GM21360 (cell line): Measurements from ENCODE around the gene TRIM54.

Source experiments
- ATAC-seq: cut with Tn5 transposase; IDR thresholded peaks from one replicate; pipeline ENCODE4 v1.9.1; 2021; ENCODE audit warnings: mild to moderate bottlenecking, moderate library complexity; ENCODE audit not compliant: unreplicated experiment

Gene TRIM54, protein sequence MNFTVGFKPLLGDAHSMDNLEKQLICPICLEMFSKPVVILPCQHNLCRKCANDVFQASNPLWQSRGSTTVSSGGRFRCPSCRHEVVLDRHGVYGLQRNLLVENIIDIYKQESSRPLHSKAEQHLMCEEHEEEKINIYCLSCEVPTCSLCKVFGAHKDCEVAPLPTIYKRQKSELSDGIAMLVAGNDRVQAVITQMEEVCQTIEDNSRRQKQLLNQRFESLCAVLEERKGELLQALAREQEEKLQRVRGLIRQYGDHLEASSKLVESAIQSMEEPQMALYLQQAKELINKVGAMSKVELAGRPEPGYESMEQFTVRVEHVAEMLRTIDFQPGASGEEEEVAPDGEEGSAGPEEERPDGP

DNA sequence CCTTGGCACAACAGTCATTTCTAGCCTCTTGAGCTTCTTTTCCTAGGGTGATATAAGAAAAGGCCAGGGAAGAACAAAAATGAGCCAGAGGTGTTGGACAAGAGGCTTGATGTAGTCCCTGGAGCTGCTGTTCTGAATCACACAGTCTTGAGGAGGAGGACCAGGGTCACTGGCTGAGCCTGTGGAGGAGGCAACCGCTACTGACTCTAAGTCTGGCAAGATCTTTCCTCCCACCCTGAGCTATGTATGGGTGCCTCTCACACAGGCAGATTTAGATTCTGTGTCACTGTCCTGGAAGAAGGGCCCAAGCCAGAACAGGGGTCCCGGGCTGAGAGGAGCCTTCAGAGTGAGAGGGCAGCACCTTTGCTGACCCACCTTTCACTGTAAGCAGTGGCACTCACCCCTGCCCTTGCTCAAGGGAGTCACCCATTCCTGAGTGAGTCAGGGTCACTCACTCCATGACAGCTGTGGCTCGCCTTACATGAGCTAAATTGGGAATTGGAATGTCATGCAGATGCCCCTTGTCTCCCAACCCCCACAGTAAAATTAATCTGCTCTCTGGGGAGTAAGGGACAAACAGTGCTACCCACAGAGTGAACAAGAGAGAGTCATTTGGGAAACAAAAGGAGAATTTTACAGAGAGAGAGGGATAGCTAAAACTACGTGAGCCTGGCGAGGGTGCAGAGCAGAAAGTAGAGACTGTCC, at the start of gene TRIM54:
TRIM54 (plus strand) TSS at position 575 of the 705 bp plus-strand sequence. CDS start 303 bp downstream, outside the sequence.
- no peak for ATAC-seq

GRCh38 chr2:27233341-27233740, 48.9 kb upstream of the TRIM54 start:
- no peak for ATAC-seq

GRCh38 chr2:27236136-27236535, 46.1 kb upstream of the TRIM54 start:
- no peak for ATAC-seq

DNA sequence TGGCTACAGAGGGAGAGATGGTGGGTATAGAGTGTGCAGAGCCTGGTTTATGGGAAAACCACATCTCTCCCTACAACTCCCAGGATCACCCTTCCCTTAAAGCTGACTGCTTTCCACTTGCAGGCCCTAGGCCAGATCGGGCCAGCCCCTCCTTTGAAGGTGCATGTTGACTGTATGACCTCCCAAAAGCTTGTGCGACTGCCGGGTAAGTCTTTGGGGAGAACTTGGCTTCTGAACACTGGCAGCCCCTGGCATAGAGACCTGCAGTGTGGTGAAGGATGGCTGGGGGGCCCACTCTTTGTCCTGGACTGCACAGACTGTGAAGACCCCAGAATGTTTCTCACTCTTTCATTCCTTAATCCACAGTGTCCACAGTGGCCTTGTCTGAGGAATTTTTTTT, 45.6 kb upstream of the TRIM54 start:
- no peak for ATAC-seq

DNA sequence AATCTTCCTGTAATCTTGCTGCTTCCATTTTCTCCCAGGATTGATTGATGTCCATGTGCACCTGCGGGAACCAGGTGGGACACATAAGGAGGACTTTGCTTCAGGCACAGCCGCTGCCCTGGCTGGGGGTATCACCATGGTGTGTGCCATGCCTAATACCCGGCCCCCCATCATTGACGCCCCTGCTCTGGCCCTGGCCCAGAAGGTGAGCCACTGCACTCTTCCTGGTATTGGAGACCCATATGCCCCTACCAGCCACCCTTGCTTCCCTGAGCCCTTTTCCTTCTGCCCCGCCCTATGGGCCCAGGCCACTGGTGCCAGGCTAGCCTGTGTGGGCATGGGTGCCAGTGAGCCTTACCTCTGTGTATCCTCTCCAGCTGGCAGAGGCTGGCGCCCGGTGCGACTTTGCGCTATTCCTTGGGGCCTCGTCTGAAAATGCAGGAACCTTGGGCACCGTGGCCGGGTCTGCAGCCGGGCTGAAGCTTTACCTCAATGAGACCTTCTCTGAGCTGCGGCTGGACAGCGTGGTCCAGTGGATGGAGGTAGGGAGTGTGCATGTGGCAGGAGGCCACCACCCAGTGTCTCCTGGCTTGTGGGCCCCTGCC, 44.8 kb upstream of the TRIM54 start:
- no peak for ATAC-seq

- ATAC-seq: no peak
Measured at GRCh38 chr2:27238976-27239375, 43.3 kb upstream of the TRIM54 start.

- no peak for ATAC-seq
Measured at GRCh38 chr2:27240406-27240805, 41.8 kb upstream of the TRIM54 start.

DNA sequence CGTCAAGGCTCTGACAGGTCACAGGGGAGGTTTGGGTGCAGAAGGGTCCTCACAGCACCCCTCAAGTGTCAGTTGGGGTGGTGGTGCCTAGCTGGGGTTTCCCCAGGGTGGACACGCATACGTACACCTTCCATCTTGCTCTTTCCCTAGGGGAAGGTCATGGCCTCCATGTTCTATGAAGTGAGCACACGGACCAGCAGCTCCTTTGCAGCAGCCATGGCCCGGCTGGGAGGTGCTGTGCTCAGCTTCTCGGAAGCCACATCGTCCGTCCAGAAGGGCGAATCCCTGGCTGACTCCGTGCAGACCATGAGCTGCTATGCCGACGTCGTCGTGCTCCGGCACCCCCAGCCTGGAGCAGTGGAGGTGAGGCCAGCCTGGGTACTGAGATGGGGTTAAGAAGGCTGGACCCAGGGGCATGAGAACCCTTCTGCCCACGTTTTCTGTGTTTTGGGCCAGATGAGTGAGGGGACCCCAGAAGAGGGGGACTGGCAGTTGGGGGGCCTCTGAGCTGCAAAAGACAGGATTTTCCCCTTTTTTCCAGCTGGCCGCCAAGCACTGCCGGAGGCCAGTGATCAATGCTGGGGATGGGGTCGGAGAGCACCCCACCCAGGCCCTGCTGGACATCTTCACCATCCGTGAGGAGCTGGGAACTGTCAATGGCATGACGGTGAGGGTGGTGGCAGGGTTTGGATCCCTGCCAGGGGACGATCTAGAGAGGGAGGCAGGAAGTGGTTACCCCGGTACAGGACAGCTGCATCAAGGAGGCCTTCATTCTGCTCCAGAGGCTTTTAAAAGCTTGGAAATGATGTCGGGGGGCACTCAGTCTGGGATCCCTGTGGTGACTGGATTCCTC, 40.2 kb upstream of the TRIM54 start:
- ATAC-seq: no peak

GRCh38 chr2:27242614-27242951, 39.6 kb upstream of the TRIM54 start:
- no peak for ATAC-seq

- ATAC-seq: no peak
Measured at GRCh38 chr2:27243391-27244130, 38.7 kb upstream of the TRIM54 start.

- no peak for ATAC-seq
Measured at GRCh38 chr2:27245116-27245515, 37.1 kb upstream of the TRIM54 start.

- no peak for ATAC-seq
Measured at GRCh38 chr2:27245626-27246025, 36.6 kb upstream of the TRIM54 start.

- no peak for ATAC-seq
Measured at GRCh38 chr2:27247893-27248292, 34.3 kb upstream of the TRIM54 start.

DNA sequence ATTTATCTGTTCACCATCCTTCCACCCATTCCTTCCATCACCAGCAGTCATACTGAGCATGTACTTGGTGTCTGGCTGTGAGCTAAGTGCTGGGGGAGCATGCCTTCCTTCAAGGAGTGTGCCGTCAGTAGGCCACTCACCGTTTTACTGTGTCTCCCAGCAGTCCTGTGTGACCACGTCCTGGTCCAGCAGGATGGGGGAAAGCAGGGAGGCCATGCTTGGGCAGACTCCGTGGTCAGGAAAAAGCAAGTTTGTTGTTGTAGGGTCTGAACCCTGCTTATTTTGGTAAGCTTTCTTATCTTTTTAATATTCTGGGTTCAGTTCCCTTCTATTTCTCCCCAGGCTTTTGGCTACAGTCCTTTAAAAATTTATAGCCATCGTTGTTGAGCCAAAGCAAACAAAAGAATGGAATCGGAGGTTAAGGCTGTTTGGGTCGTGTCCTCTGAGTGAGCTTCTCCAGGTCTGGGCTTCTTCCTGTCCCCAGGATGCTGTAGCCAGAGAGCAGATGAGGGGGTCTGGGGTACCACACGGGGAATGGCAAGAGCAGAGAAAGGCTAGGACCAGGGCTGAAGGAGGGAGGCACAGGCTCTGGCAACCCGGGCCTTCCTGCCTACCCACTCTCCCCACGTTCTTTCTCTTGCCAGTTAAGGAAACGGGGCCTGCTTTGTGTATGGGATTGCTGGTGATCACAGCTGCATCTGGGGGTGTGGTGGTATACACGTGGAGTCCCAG, 32.9 kb upstream of the TRIM54 start:
- ATAC-seq: no peak

DNA sequence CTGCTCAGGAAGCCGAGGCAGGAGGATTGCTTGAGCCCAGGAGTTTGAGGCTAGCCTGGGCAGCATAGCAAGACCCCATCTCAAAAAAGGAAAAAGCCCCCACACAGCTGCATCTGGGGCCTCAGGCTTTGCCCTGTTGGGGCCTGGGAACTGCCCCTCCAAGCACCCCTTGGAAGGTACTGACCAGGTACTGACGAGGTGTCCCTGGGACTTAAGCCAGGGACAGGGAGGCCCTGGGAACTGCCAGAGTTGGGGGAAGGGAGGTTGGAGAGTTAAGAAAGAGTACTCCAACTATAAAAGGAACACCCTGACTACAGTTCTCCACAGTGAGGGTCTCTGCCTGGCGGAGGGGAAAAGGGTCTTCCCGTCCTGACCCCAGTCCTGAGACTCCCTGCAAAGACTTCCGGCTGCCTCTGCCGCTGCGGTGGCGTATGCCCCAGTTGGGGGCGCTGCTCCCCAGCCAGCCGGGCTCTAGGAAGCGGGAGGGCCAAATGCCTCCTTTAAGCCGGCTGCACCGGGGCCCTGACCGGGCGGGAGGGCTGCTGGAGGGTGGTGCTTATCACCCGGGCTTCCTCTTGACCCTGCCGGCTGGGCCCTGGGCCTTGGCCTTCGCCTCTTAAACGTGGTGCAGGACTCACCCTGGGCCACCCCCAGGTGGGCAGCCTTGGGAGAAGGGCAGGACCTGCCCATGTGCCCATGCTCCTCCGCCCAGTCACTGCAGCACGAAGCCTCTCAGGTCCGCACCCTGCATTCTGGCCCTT, 32.2 kb upstream of the TRIM54 start:
- ATAC-seq: no peak

DNA sequence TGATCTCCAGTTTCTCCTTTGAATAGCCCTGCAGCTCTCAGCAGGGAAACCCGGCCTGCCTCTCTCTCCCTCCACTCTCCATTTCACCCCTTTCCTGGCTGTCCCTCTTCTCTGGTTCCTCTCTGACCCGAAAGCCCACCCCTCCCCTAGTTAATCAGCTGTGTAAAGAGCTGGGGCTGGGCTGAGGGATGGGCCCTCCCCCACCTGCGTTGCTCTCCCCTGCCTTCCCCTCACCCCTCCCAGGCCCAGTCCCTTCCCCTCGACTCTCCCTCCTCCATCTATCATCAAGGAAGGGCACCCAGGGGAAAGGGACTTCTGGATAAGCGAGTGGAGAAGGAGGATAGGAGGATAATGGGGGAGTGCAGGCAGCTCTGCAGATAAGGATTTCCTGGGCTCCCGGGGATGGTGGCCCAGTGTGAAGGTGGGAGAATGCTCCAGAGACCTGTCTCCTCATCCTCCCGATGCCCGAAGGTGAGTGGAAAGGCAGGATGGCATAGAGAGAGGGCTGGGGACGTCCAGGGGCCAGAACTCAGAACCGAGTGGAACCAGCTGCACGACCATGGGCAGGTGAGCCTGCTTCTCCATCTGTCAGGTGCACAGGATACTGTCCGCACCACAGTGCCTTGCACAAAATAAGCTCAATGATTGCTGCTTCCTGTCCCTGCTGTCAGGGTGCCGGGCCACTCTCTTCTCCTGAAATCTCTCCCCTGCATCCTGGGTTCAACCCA, 31.4 kb upstream of the TRIM54 start:
- ATAC-seq: no peak

DNA sequence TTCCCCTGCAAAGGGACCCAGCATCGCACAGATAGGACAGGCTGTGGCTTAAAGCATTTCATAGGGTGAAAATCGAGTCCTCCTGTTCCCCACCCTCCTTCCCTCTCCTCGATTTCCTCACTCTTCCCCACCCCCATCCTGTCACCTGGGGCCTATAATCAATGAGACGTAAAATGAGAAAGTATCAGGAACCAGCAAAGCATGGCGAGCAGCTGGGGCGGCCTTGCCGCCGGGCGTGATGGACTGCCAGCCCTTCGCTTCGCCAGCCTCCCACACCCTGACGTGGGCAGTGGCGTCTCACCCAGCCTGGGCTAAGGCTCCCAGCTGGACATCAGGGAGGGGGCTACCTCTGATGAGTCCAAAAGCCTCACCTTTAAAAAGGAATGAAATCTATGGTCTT, 30.5 kb upstream of the TRIM54 start:
- no peak for ATAC-seq

DNA sequence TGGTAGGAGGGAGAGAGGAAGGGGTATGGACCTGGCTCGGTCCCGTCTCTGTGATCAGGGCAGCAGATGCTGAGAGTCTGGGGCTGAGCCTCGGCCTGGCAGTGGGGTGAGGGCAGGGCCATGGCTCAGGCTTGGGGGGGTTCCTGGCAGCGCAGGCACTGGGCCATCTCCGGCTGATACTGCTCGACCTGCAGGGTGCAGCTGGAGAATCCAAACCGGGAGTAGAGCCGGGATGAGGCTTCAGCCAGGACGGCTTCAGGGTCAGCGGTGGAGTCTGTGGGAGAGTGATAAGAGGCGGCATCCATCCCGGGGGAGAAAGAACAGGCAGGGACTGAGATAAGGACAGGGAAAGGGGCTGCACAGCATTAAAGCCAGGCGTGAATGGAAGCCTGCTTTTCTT, 27.0 kb upstream of the TRIM54 start:
- ATAC-seq: no peak
